ENCODE results near the gene RARG.
"Not testable (repeated sequence)": the region's sequence is repeated elsewhere in the genome, so short reads cannot be mapped to it uniquely, and the experiment has no call there.

The RARG gene

DNA sequence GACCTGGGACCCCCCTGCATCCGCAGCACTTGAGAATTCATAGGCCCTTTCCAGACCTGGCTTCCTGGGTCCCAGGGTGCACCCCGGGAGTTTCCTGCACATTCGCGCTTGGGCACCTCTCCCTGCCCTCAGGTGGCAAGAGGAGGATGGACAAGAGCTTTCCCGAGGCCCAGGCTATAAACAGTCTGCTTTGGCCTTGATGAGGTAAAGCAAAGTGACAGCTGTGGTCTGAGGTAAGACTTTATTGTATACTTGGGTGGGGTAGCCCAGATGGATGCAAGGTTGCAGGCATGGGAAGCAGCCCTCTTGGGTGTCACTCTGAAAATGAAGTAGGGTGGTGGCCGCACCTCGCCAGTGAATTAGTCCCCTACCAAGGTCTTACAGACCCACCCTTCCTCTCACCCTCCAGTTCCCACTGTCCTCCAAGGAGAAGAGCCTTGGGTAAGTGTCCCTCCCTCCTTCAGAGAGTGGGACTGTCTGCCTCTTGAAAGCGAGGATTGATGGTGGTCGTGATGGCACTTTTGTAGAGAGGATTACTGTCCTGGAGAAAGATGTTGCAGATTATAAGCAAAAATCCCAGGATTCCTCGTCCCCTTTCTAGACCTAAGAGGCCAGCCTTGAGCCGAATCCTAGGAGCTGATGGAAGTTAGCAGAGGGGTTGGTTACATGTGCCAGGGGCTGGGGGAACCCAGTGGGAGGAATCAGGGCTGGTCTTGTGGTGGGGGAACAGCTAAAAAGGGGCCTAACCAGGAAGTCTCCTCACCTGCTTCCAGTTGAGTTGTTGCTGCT lies 40.7 kb downstream of the RARG start:
- no peak for DNase-seq (ENCODE audit: low read depth, low spot score)

DNA sequence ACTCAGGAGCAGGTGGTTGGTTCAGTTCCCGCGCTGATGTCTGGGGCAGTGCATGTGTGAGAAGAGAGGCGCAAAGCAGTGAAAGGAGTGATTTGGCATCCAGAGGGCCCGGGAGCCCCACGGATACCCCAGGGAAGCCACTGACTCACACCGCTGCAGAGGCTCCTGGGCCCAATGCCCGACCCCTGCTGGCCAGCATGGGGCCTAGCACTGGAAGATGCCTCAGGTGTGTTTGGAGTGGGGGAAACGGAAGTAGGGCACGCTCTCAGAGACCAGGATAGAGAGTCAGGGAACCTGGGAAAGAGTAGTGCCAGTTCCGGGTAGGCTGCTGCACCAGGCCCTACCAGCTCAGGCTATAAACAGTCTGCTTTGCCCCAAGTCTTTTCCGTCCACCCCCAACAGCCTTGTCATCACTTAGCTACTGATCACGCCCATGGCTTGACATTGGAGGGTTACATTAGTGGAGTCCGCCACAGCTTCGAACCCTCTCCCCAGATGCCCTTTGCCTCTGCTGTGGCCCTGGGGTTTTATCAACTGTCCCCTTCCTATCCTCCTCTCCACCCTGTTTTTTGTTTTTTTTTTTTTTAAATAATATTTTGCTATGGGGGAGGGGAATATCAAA lies 41.8 kb downstream of the RARG start:
- no peak for DNase-seq (ENCODE audit: low read depth, low spot score)

DNA sequence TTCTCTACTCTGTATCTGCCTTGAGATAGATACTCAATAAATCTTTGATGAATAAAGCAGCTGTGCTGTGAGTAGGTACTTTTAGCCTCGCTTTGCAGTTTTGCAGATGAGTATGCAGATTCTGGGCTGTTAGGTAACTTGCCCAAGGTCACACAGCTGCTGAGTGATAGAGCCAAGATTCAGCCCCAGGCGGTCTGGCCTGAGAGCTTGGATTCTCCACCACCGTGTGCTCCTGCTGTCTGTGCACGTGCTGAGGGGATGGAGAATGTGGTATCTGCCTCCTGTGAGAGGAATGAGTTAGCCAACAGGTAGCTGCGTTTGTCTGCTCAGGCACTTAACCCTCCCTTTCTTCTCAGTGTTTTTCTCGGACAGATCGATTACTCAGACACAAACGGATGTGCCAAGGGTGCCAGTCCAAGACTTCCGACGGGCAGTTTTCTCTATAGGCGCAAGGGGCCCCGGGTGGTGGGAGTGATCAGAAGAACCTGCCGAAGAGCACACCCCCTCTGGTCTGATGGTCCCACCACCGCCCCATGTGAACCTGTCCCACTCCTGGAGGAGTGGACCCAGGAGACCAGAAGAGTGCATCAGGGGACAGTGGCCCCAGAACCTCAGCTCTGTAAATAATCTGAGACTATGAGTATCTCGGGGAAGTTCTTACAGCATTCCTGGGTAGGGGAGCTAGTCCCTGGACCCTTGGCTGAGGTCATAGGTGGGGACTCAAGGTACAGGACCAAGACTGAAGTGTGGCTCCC lies 44.7 kb downstream of the RARG start:
- DNase-seq (ENCODE audit: low read depth, low spot score) = no peak

DNA sequence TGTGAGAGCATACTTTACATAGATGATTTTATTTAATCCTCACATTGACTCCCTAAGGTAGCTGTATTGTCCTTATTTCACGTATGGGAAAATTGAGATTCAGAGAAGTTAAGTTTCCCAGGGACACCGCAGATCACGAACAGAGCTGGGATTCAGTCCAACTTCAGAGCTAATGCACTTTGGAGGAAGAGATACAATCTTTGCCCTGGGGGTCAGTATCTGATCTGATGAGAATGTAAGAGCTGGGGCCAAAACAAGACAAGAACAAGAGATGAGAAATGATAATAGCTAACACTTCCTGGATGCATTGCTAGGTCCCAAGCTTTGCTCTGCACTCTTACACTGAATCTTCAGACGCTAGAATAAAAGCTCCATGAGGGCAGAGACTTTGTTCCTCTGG lies 45.3 kb downstream of the RARG start:
- DNase-seq (ENCODE audit: low read depth, low spot score) = no peak

DNA sequence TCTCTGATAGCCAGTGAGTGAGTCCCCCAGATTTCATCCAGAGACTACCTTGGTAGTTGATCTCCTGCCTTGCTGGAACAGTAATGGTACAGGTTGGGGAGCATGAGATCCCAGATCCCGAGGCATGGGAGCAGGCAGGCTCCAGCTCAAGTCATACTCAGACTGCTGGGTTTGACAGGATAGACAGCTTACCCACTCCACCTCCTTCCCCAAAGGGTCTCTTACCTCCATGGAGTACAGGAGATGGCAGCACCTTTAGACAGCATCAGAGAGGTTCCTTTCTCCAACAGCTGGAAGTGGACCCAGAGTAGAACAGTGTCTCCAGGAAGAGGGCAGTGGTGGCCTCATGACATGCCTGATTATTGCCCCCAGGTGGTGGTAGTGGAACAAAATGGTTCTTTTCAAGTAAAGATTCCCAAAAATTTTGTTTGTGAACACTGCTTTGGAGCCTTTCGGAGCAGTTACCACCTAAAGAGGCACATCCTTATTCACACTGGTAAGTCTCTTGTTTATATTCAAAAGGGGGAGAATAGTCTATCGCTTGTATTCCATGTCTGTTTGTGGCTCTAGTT lies 46.3 kb downstream of the RARG start:
- DNase-seq (ENCODE audit: low read depth, low spot score) = no peak

DNA sequence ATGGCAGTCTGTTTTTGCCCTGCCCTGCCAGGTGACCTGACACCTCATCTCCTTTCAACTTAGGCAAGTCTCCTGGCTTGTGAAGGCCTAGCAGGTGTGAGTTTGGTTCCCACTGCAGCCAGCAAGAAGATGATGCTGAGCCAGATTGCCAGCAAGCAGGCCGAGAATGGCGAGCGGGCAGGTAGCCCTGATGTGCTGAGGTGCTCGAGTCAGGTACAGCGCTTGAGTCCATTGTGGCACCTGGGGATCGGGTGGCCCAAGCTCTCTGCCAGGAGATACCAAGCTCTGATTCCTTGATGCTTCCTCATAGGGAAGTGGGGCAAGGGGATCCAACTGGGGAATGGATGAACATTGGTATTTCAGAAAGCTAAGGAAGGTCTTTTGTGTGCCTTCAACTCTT lies 47.2 kb downstream of the RARG start:
- no peak for DNase-seq (ENCODE audit: low read depth, low spot score)

DNA sequence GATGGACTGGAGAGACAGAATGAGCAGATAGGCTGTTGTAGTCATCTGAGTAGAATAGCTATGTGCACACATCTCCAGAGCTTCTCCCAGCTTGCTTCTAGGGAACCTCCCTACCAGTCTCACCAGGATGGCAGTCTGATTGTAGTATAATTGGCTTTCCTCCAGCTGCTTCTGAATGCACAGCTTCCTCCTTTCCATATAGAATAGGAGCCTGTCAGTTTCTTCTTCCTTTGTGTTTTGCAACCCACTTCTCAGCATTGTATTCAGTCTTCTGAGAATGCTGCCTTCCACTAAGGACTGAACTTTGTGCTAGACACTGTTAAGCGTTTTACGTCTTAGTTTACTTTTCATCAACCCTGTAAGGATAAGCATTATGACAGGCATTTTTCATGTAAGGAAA lies 49.1 kb downstream of the RARG start:
- no peak for DNase-seq (ENCODE audit: low read depth, low spot score)

DNA sequence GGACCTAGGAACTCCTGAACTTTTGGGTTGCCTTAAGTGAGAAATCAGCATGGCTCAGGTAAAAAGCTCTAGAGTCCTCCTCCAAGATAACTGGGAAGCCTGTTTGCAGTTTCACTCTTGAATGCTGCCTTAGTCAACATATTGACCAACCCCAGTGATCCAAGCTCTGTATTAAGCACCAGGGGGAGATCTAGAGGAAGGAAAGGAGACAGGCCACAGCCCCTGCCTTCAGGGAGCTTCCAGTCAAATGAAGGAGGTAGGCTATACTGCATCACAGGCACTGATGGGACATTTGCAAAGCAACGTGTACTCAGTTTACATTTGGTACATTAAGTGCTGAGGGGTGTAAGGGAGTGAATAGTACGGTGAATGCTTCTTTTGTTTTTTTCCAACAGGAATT lies 50.1 kb downstream of the RARG start:
- no peak for DNase-seq (ENCODE audit: low read depth, low spot score)

DNA sequence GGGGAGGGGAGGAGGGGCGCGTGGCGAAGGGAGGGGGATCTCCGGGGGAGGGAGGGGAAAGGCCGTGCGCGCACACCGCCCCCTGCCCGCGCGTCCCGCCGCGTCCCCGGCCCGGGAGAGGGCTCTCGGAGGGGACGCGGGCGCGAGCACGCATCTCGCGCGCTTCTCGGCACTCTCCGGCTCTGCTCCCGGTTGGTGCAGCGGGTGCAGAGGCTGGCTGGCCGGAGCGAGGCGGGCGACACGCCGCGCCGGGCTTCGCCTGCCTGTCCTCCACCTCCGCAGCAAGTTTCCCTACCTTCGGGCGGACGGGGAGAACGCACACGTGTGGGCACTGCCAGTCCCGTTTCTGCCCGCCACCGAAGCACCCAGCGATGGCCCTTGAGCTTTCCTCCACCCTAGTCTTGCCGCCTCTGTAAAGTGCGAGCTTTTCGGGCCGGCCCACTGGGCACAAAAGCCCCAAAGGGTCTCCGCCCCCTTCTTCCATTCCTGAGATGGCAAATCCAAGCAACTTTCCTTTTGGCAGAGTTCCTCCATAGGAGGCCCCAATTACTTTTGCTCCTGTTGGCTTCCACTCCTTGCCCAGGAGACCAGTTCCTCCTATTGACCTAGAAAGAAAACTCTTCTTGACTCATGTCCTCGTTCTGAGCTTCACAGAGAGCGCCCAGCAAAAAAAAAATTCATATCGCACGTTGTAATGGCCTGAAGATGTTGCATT lies 50.9 kb downstream of the RARG start:
- no peak for DNase-seq (ENCODE audit: low read depth, low spot score)

DNA sequence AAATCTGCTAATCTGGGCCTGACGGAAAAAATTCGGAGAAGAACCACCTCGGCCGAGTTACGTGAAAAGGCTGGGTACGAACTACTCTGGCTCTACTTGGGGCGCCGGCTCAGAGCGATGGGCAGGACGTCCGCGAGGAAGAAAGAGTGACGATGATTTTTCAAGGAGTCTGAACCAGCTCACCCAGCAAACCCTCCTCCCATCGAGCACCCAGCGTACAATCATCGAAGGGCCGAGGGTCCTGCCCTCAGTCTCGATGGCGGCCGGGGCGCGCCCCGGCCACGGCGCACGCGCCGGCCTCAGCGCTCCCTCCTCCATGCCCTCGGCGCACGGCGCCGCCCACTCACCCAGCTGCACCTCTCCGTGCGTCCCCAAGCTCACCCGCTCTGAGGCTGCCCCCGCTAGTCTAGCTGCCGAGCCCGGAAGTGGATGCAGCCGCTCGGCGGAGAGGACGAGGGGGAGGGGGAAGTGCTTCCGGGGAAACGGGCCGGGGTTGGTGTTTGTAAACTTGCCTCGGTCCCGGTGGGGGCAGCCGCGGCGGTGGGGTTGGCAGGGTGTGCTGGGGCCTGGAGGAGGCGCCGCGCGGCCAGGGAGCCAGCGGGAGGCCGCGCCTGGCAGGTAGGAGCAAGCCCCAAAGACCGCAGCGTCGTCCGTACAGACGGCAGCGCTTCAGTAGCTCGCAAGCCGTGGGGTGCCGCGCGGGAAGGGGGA lies 51.6 kb downstream of the RARG start, which contains the start of the genes CSAD and ZNF740:
Gene CSAD (minus strand): TSS at position 706 of the 711 bp plus-strand sequence. CDS start 7,455 bp downstream, outside the sequence.
Gene ZNF740 (plus strand): TSS at position 503 of the 711 bp plus-strand sequence. CDS start 1,262 bp downstream, outside the sequence.
- DNase-seq (ENCODE audit: low read depth, low spot score) = peak; percentile 91

DNA sequence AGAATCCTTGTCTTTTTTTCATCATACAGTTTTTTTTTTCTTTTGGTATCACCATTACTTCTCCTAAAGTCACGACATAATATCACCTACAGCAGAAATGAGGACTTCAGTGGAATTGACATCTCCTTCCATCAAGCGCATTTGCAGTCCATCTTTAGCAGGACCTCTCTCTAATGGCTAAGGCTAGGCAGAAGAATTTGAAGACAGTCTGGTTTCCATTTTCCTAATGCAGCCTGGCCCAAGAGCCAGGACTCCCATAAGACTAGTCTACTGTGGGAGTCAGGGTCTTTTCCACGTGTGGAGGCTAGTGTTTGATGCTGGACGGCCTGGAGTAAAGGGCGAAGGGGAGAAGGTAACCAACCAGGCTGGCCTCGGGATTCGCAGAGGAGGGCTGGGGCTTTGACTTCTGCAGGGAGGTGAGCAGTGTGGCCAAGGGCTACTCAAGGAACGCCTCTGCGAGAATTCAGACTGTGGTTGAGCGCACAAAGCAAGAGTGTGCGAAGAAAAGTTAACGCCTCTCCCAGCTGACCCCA lies 52.3 kb downstream of the RARG start:
- no peak for DNase-seq (ENCODE audit: low read depth, low spot score)

DNA sequence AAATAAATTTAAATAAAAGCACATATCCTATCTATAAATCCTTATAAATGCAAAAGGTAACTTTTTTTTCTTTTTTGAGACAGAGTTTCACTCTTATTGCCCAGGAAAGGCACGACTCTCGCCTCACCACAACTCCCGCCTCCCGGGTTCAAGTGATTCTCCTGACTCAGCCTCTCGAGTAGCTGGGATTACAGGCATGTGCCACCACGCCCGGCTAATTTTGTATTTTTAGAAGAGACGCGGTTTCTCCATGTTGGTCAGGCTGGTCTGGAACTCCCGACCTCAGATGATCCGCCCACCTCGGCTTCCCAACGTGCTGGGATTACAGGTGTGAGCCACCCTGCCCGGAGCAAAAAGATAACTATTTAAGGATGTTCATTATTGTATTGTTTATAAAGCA lies 53.2 kb downstream of the RARG start:
- not testable (repeated sequence) for DNase-seq (ENCODE audit: low read depth, low spot score)

DNA sequence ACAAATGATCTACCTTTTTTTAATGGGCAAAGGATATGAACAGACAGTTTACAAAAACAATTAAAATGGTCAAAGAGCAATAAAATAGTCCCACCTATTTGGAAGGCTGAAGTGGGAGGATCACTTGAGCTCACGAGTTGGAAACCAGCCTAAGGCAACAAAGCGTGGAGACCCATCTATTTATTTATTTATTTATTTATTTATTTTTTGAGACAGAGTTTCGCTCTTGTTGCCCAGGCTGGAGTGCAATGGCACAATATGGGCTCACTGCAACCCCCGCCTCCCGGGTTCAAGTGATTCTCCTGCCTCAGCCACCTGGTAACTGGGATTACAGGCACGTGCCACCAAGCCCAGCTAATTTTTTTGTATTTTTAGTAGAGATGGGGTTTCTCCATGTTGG lies 54.6 kb downstream of the RARG start:
- not testable (repeated sequence) for DNase-seq (ENCODE audit: low read depth, low spot score)

DNA sequence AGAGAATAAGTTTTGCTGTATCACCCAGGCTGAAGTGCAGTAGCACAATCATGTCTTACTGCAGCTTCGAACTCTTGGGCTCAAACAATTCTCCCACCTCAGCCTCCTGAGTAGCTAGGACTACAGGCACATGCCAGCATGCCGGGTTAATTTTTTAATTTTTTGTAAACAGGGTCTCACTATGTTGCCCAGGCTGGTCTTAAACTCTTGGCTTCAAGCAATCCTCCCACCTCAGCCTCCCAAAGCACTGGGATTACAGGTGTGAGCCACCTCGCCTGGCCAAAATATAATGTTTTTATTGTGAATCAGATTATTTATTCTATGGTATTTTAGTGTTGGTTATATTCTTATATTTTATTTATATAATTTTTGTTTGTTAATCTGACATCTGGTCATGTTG lies 55.3 kb downstream of the RARG start:
- DNase-seq (ENCODE audit: low read depth, low spot score) = no peak

DNA sequence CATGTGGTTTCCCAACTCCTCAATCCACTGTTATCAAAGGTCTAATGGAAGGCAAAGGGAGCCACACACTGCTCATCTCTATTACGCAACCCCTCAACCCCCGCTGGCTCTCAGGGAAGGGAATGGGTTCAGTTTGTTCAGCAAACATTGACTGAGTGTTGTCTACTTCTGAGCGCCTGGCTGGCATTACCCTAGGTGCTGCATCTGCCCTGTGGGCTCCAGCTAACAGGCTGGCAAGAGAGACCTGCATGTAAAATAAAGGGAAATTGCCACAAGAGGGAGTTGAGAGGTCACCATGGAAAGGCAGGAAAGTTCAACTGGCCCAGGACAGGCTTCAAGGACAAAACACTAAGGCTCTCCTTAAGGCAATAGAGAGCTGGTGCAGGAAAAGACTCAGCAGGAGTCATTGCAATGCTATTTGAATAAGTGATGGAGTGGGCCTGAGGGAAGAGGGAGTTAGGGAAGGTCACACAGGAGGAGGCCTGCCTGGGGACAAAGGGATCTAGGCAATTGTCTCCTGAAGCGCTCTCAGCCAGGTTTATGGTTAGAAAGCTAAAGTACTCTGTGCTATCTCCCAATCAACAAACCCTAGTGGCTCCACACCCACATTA lies 57.0 kb downstream of the RARG start:
- no peak for DNase-seq (ENCODE audit: low read depth, low spot score)

DNA sequence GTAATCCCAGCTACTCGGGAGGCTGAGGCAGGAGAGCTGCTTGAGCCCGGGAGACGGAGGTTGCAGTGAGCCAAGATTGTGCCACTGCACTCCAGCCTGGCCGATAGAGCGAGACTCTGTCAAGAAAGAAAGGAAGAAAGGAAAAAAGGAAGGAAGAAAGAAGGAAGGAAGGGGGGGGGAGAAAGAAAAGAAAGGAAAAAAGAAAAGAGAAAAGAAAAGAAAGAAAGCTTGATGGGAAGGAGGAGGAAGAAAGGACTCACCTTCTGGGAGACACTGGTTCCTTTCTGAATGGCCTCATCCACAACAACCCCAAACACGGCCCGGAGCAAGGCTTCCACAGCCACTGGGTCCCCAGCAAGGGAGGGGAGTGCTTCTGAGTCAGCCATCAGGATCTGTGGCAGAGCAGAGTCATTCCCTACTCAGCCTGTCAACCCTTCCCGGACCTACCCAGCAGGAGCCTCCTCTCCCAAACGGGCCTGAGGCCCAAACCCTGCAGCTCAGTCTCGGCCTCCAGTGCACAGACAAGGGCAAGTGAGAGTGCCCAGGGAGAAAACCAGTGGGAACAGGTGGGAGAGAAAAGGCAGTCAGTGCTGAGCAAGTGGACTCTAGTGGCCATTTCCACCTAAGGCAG lies 58.8 kb downstream of the RARG start:
- no peak for DNase-seq (ENCODE audit: low read depth, low spot score)

DNA sequence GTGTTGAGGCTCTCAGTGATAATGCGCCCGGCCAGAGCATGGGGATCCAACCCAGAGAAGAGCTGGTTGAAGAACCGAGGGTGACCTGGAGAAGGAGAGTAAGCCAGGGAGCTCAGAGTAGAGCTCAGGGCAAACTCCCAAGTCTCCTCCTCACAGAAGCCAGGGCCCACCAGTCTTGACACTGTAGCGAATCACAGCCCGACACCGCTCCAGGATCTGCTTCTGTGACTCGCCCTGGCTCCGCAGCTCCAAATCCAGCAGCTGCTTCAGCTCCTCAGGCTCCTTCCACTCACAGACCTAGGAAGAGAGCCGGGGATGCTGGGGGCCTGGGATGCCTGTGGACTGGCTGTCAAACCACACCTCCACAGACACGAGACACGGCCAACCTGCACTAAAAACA lies 59.7 kb downstream of the RARG start:
- no peak for DNase-seq (ENCODE audit: low read depth, low spot score)

DNA sequence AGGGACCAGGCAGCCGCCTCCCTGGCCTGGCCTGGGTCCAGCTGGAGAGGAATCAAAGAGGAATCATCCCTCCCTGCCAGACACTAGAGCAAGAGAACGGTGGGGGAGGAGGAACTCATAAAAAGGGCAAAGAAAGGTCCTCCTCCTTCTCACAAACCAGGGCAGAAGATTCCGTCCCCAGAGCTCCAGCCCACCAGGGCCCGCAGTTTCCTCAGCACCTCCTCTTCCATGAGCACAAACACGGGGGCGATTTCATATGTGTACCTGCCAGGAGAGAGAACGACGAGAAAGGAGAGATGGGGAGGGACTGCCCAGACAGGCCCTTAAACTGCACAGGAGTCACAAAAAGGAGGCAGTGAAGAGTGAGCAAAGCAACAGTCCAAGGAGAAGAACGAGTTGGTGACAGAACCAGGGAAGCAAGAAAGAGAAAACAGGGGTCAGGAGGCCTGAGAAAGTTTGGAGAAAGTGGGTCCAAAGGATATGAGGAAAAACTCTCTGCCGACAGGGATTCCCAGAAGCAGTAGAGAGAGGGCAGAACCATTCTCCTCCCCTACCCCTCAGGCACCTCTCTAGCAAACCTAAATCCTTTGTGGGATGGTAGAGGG lies 60.2 kb downstream of the RARG start:
- DNase-seq (ENCODE audit: low read depth, low spot score) = no peak
